Bronchial epithelial cell (primary cell): ENCODE data around the gene TMEM97. TPM values are rescaled to one million over a fixed set of nuclear protein-coding genes. Genes with fewer than 3 reads are reported as not detected.

Experiments used
- DNase-seq: peaks from one replicate; pipeline ENCODE4 v3.0.0-alpha.2; 2010; ENCODE audit warnings: low read depth
- FAIRE-seq: peaks from 2 replicates; lab custom pipeline; 2011; peaks lifted over from hg19 to GRCh38; lab: Jason Lieb, UNC
- H3K27me3 ChIP-seq: 2 replicates; pipeline ENCODE4 v1.5.1; 2011; ENCODE audit warnings: low read length; ENCODE audit not compliant: control insufficient read depth, insufficient read depth
- H3K36me3 ChIP-seq: 2 replicates; pipeline ENCODE4 v1.5.1; 2011; ENCODE audit warnings: low read length; ENCODE audit not compliant: control insufficient read depth, insufficient read depth
- H3K4me3 ChIP-seq: 2 replicates; pipeline ENCODE4 v1.5.1; 2011; ENCODE audit warnings: mild to moderate bottlenecking, low read depth, low read length, control low read depth
- CTCF ChIP-seq: IDR thresholded peaks from 2 replicates; pipeline ENCODE4 v1.5.1; 2011; ENCODE audit warnings: mild to moderate bottlenecking, moderate library complexity, low read length, control low read depth, inconsistent platforms; ENCODE audit not compliant: insufficient read depth, severe bottlenecking
- total RNA-seq: library from RNA; depleted of rRNA; stranded (reverse); fragments of >200 nt; gene quantifications from 2 replicates; pipeline ENCODE4 v1.2.1, GENCODE V29; 2014

TMEM97 gene
- total RNA-seq, 1 donor from 2014 or later, result 8.2 TPM

GRCh38 chr17:28319598-28319935 lies 567 bp downstream of the TMEM97 start:
- TF ChIP-seq CTCF, result no peak
- Histone ChIP-seq H3K27me3 (no peaks in the 10 kb centered on the region), H3K36me3 (no peaks in the 10 kb centered on the region), H3K4me3 (peak overlapping the region; percentile 80)
- no peak for FAIRE-seq
- no peak for DNase-seq

- no peak for TF ChIP-seq CTCF
- H3K27me3 ChIP-seq, result no peaks in the 10 kb centered on the region
- no peak for DNase-seq
- H3K36me3 ChIP-seq, result no peaks in the 10 kb centered on the region
- FAIRE-seq, result no peak
- no peak overlapping the region for H3K4me3 ChIP-seq
Measured at GRCh38 chr17:28320215-28321061, 1.4 kb downstream of the TMEM97 start.

GRCh38 chr17:28324267-28324745 lies 5.3 kb downstream of the TMEM97 start:
- no peak for DNase-seq
- Histone ChIP-seq H3K4me3 (no peak overlapping the region), H3K36me3 (no peaks in the 10 kb centered on the region), H3K27me3 (no peaks in the 10 kb centered on the region)
- FAIRE-seq, result no peak
- TF ChIP-seq CTCF, result no peak

GRCh38 chr17:28324781-28325180 lies 5.8 kb downstream of the TMEM97 start:
- no peak for TF ChIP-seq CTCF
- FAIRE-seq, result no peak
- Histone ChIP-seq H3K4me3 (no peak overlapping the region), H3K27me3 (no peaks in the 10 kb centered on the region), H3K36me3 (no peaks in the 10 kb centered on the region)
- no peak for DNase-seq

DNA sequence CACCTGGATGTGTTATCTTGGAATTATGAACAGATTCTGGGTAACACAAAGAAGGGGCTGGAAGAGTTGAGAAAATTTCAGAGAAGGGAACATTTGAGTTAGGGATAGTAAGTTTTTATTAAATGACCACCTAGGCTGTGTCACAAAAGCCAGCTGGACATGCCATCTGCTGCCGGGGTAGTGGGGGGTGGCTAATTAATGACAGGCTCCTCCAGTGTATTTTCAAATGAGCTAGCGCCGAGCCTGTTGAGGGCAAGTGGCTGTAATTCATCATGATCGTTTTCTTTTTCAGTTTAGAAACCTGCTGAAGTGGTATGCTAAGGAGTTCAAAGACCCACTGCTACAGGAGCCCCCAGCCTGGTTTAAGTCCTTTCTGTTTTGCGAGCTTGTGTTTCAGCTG lies 6.2 kb downstream of the TMEM97 start:
- no peak for FAIRE-seq
- no peaks in the 10 kb centered on the region for H3K36me3 ChIP-seq
- no peak for TF ChIP-seq CTCF

More for the DNA sequence above, 6.2 kb downstream of the TMEM97 start:
- Histone ChIP-seq H3K4me3 (no peak overlapping the region), H3K27me3 (no peaks in the 10 kb centered on the region)
- no peak for DNase-seq
